Ishikawa (cell line): ENCODE measurements around the gene C16orf78.

Source experiments
- CEBPB ChIP-seq: IDR thresholded peaks from 2 replicates; pipeline ENCODE4 v1.6.1; 2012
- CREB1 ChIP-seq: IDR thresholded peaks from 2 replicates; pipeline ENCODE4 v1.6.1; 2012; ENCODE audit warnings: low read depth
- EGR1 ChIP-seq: IDR thresholded peaks from 2 replicates; pipeline ENCODE4 v1.6.1; 2012
- EP300 ChIP-seq: IDR thresholded peaks from 2 replicates; pipeline ENCODE4 v1.6.1; 2012; ENCODE audit warnings: borderline replicate concordance
- FOXM1 ChIP-seq: IDR thresholded peaks from 2 replicates; pipeline ENCODE4 v1.6.1; 2012; ENCODE audit warnings: low read depth, borderline replicate concordance
- NFIC ChIP-seq: IDR thresholded peaks from 2 replicates; pipeline ENCODE4 v1.6.1; 2012
- RAD21 ChIP-seq: IDR thresholded peaks from 2 replicates; pipeline ENCODE4 v1.6.1; 2012; ENCODE audit warnings: low read depth
- TAF1 ChIP-seq: IDR thresholded peaks from 2 replicates; pipeline ENCODE4 v1.6.1; 2012; ENCODE audit warnings: low read depth, mild to moderate bottlenecking
- TCF12 ChIP-seq: IDR thresholded peaks from 2 replicates; pipeline ENCODE4 v1.6.1; 2012; ENCODE audit warnings: low read depth
- TEAD4 ChIP-seq: IDR thresholded peaks from 2 replicates; pipeline ENCODE4 v1.6.1; 2012
- YY1 ChIP-seq: IDR thresholded peaks from 2 replicates; pipeline ENCODE4 v1.6.1; 2012; ENCODE audit warnings: low read depth
- ZBTB7A ChIP-seq: IDR thresholded peaks from 2 replicates; pipeline ENCODE4 v1.6.1; 2012; ENCODE audit warnings: low read depth
- TF ChIP-seq, protein P1 (sequence below): IDR thresholded peaks from 2 replicates; pipeline ENCODE4 v1.6.1; 2012
- TF ChIP-seq, protein P2 (sequence below): IDR thresholded peaks from 2 replicates; pipeline ENCODE4 v1.6.1; 2012; ENCODE audit warnings: low read depth, mild to moderate bottlenecking
- TF ChIP-seq, protein P3 (sequence below): IDR thresholded peaks from 2 replicates; pipeline ENCODE4 v1.6.1; 2012

Gene C16orf78

DNA sequence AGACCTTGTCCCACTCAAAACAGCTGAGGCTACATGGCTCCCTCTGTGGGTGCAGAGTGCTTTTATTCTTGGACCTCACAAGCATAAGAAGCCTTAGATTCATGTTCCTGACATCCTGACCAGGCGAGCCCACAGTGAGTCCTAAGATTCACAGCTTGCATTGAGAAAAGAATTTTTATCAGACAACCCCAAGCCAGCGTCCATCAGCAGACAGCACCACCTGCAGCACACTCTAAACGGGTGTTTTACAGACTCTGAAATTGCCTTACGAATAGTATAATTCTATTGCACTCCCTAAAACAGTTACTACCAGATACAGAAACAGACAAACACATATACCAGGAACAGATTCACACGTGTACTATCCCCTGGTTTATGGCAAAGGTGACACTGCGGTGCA lies 31.9 kb downstream of the C16orf78 start:
- TF ChIP-seq, protein P1, sequence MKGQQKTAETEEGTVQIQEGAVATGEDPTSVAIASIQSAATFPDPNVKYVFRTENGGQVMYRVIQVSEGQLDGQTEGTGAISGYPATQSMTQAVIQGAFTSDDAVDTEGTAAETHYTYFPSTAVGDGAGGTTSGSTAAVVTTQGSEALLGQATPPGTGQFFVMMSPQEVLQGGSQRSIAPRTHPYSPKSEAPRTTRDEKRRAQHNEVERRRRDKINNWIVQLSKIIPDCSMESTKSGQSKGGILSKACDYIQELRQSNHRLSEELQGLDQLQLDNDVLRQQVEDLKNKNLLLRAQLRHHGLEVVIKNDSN, result no peak
- TF ChIP-seq EGR1, result no peak
- no peak for TF ChIP-seq RAD21
- TF ChIP-seq FOXM1, result no peak
- TF ChIP-seq TAF1, result no peak
- TF ChIP-seq TEAD4, result no peak
- TF ChIP-seq YY1, result no peak
- TF ChIP-seq, protein P2, sequence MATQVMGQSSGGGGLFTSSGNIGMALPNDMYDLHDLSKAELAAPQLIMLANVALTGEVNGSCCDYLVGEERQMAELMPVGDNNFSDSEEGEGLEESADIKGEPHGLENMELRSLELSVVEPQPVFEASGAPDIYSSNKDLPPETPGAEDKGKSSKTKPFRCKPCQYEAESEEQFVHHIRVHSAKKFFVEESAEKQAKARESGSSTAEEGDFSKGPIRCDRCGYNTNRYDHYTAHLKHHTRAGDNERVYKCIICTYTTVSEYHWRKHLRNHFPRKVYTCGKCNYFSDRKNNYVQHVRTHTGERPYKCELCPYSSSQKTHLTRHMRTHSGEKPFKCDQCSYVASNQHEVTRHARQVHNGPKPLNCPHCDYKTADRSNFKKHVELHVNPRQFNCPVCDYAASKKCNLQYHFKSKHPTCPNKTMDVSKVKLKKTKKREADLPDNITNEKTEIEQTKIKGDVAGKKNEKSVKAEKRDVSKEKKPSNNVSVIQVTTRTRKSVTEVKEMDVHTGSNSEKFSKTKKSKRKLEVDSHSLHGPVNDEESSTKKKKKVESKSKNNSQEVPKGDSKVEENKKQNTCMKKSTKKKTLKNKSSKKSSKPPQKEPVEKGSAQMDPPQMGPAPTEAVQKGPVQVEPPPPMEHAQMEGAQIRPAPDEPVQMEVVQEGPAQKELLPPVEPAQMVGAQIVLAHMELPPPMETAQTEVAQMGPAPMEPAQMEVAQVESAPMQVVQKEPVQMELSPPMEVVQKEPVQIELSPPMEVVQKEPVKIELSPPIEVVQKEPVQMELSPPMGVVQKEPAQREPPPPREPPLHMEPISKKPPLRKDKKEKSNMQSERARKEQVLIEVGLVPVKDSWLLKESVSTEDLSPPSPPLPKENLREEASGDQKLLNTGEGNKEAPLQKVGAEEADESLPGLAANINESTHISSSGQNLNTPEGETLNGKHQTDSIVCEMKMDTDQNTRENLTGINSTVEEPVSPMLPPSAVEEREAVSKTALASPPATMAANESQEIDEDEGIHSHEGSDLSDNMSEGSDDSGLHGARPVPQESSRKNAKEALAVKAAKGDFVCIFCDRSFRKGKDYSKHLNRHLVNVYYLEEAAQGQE, result no peak
- TF ChIP-seq NFIC, result no peak

DNA sequence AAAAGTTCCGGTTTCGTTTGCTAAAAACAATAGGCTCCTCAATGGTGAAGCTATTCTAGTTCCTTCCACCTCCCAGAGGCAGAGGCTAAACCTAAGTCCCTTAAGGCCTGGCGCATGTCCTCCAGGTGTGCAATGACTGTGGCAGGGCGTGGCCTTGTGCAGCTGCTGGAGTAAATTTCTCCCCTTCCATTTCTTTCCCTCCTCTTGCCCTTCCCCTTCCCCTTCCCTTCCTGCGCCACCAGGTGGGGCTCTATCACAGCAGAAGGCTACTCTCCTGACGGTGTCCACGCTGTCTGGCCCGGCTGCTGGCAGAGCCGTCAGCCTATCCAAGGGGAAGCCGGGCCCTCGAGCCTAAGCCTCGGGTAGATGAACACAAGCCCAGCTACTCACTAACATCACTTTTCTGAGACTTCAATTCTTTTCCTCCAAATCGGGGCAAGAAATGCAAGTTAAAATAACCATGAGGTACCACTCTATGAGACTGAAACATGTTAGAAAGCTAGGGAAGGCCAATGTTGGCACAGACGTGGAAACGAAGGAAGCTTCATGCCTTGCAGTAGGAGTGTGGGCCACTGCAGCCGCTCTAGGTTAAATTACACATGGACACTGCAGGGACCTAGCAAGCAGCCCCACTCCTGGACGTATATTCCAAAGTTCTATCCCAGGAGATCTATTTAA lies 34.4 kb downstream of the C16orf78 start:
- TF ChIP-seq TEAD4 (no peak), RAD21 (peak; percentile 100), TAF1 (no peak), TCF12 (peak; percentile 33; the same call in 1 of the 2 replicates), CEBPB (no peak)
- TF ChIP-seq, protein P3, sequence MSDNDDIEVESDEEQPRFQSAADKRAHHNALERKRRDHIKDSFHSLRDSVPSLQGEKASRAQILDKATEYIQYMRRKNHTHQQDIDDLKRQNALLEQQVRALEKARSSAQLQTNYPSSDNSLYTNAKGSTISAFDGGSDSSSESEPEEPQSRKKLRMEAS, result peak; percentile 56

- TF ChIP-seq TEAD4 (no peak), EP300 (no peak), TAF1 (no peak), CREB1 (no peak), NFIC (no peak)
- TF ChIP-seq, protein P2, result no peak
Measured at GRCh38 chr16:49409121-49409520, 35.5 kb downstream of the C16orf78 start.

- TF ChIP-seq, protein P1, result no peak
- no peak for TF ChIP-seq TCF12
- TF ChIP-seq FOXM1, result no peak
- no peak for TF ChIP-seq TEAD4
- TF ChIP-seq NFIC, result no peak
- no peak for TF ChIP-seq CREB1
- no peak for TF ChIP-seq EGR1
- TF ChIP-seq, protein P3, result no peak
- no peak for TF ChIP-seq CEBPB
- no peak for TF ChIP-seq YY1
- TF ChIP-seq EP300, result no peak
- TF ChIP-seq, protein P2, result no peak
- no peak for TF ChIP-seq RAD21
- TF ChIP-seq TAF1, result no peak
- no peak for TF ChIP-seq ZBTB7A
Measured at GRCh38 chr16:49410226-49410625, 36.6 kb downstream of the C16orf78 start.
